ENCODE data around the gene EFL1. TPM values are rescaled to one million over a fixed set of nuclear protein-coding genes. Genes with fewer than 3 reads are reported as not detected.
"Not testable (repeated sequence)": the region's sequence is repeated elsewhere in the genome, so short reads cannot be mapped to it uniquely, and the experiment has no call there.

The EFL1 gene
- total and polyA plus RNA-seq, 3 experiments from 2014 or later, result 18.3 to 22.2 (median 22.1) TPM

DNA sequence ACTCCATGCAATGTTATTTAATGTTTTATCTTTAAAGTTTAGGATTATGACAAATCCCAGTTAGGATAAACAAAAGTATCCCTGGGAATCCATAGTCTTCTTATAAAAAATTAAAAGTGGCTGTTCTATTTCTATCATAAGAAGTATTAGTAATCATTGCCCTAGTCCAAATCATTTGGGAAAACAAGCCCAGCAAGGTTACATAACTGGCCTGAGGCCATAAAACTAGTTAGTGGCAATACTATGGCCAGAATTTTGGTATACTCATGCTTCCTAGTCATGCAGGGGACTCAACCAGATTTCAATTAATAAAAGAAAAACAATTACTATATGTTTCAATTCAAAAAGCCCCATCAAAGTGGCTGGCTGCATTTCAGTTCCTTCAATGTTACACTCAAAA is 50.3 kb downstream of the EFL1 start:
- H3K27ac Mint-ChIP-seq; H3K4me1 Mint-ChIP-seq; H3K4me3 Mint-ChIP-seq; H3K36me3 ChIP-seq (ENCODE audit: insufficient read depth, low read length); POLR2A ChIA-PET; H3K27ac ChIP-seq (ENCODE audit: low read depth, low read length); H3K27me3 ChIP-seq (ENCODE audit: insufficient read depth, low read length, poor library complexity, severe bottlenecking); H3K9me3 Mint-ChIP-seq; H3K27me3 Mint-ChIP-seq; H3K4me1 ChIP-seq (ENCODE audit: insufficient read depth, low read length); H3K9me3 ChIP-seq (ENCODE audit: low read length); H3K4me3 ChIP-seq (ENCODE audit: low read length); CTCF ChIA-PET; DNase-seq: not testable (repeated sequence)
- H3K36me3 Mint-ChIP-seq, result peaks cover 7 to 70% (median 14%) of the 10 kb centered on the region in 3 donors

DNA sequence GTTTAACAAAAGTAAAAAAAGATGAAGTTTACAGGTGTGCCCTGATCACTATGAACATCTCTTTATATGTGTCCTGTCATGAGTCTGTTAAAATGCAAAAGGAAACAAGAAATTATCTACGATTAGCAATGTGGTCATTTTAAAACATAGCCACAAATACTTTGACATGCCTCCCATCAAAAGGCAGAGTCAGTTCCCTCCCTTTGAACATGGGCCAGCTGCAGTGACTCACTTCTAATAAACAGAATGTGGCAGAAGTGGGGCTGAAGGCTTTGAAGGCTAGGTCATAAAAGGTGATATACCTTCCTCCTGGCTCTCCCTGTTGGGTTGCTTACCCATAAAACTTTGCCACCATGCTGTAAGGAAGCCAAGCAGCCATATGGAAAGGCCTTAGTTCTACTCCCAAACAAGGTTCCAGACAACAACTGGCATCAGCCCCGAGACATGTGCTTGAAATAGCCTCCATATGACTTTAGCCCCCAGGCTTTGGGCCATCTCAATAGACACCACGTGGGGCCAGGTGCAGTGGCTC is 52.4 kb downstream of the EFL1 start:
- H3K9me3 ChIP-seq (ENCODE audit: low read length); H3K9me3 Mint-ChIP-seq; H3K27ac Mint-ChIP-seq; H3K36me3 ChIP-seq (ENCODE audit: insufficient read depth, low read length); H3K27me3 Mint-ChIP-seq; H3K27ac ChIP-seq (ENCODE audit: low read depth, low read length); H3K4me1 Mint-ChIP-seq; H3K27me3 ChIP-seq (ENCODE audit: insufficient read depth, low read length, poor library complexity, severe bottlenecking); DNase-seq; H3K4me1 ChIP-seq (ENCODE audit: insufficient read depth, low read length); H3K4me3 Mint-ChIP-seq; POLR2A ChIA-PET; H3K4me3 ChIP-seq (ENCODE audit: low read length): not testable (repeated sequence)
- peaks cover 7 to 65% (median 17%) of the 10 kb centered on the region in 3 donors for H3K36me3 Mint-ChIP-seq
- CTCF ChIA-PET, result interaction anchor here (0.9 kb wide), 1 partner anchor 11 kb away, joined by 5 read pairs; no protein-coding TSS in a partner anchor

DNA sequence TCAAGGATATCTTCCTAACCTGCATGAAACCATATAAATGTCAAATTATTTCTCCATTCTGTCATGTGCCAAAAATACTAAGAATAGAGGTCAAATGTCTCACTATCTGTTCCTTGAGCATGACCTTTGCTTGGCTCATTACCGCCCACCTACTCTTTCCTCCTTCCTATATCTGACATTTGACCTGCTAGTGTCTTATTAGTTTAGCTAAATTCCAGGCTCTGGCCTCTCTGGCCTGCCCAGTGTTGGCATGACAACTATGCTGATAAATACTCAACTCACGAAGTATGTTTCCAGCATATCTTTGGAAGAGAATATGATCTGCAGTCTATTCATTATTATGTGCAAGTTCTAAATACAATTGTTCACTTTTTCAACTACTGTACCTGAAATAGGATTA is 58.0 kb downstream of the EFL1 start:
- H3K4me1 ChIP-seq (ENCODE audit: insufficient read depth, low read length); H3K9me3 Mint-ChIP-seq; H3K4me3 ChIP-seq (ENCODE audit: low read length); H3K9me3 ChIP-seq (ENCODE audit: low read length); H3K4me1 Mint-ChIP-seq; H3K27ac ChIP-seq (ENCODE audit: low read depth, low read length); CTCF ChIA-PET; H3K4me3 Mint-ChIP-seq; H3K36me3 ChIP-seq (ENCODE audit: insufficient read depth, low read length); POLR2A ChIA-PET; DNase-seq; H3K27me3 ChIP-seq (ENCODE audit: insufficient read depth, low read length, poor library complexity, severe bottlenecking); H3K27ac Mint-ChIP-seq; H3K27me3 Mint-ChIP-seq: not testable (repeated sequence)
- H3K36me3 Mint-ChIP-seq, result peaks cover 4 to 37% (median 7%) of the 10 kb centered on the region in 3 donors

DNA sequence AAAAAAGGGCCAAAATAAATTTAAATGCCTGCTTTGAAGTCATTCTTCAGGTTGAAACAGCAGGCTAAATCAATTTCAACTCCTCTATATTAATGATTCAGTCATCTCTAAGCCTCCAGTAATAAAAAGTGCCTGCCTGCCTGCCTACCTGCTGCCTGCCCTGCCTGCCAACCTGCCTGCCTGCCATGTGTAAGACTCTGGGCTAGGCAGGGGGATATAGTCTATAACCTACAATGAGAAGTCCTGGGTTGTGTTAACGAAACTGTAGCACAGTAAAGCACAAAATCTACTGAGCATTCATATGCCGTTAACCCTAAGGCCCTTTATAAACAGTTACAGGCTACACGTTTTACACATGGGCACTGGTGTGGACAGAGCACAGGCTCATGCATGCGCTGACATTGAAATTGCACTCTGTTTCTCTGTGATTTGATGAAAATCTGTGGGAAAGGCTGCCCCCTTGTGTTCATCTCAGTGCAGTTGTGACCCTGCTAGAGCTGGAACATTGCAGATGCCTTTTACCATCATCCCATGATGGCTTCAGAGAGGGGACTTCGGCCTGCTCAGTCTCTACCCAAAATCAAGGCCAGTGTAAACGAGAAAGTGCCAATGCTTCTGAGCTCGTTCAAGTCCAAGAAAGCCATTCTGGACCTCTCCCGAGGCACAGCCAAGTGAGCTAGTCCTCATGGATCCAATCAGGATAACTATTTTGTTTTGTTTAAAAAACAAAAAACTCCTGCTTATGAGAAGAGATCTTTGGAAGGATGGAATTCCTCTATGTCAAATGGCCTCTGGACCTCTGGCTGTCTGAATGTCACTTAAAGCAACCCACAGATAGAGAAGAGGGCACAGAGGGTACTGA is 64.6 kb downstream of the EFL1 start:
- Histone ChIP-seq H3K27me3 (ENCODE audit: insufficient read depth, low read length, poor library complexity, severe bottlenecking) (no peaks in the 10 kb centered on the region), H3K4me3 (ENCODE audit: low read length) (no peak overlapping the region), H3K27ac (ENCODE audit: low read depth, low read length) (no peak overlapping the region), H3K36me3 (ENCODE audit: insufficient read depth, low read length) (no peaks in the 10 kb centered on the region), H3K4me1 (ENCODE audit: insufficient read depth, low read length) (no peaks in the 10 kb centered on the region), H3K9me3 (ENCODE audit: low read length) (no peaks in the 10 kb centered on the region)
- H3K9me3 Mint-ChIP-seq, result no peaks in the 10 kb centered on the region
- no peaks in the 10 kb centered on the region for H3K27me3 Mint-ChIP-seq
- H3K36me3 Mint-ChIP-seq, result peaks cover 0 to 16% (median 4%) of the 10 kb centered on the region in 3 donors
- H3K4me3 Mint-ChIP-seq, result no peak overlapping the region
- POLR2A ChIA-PET, result no interaction called here
- H3K4me1 Mint-ChIP-seq, result peaks cover 0 to 6% (median 3%) of the 10 kb centered on the region in 3 donors
- CTCF ChIA-PET, result interaction anchor here (0.8 to 1.1 kb wide), 3 partner anchors 10 to 90 kb away, joined by 3 read pairs; no protein-coding TSS in a partner anchor
- DNase-seq, result peak; percentile 17 to 51 (median 25)
- H3K27ac Mint-ChIP-seq, result peak overlapping the region in 3 of 8 donors; percentile 12 to 81 (median 15)

DNA sequence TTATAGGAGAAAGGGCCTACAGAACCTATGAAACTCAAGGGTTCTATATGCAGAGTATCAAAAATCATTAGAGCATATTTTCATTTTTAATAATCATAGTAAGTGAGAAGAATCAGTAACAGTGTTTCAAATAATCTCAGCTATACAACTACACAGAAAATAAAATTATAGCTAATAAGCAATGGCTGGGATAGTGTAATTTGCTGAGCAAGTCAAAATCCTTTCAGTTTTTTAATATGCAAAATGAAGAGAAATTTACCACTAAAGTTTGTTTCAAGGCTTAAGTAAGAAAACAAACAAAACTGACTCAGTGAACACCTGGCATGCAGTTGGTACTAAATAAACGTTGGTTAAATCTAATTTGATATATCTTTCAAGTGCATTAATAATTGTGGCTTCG is 66.2 kb downstream of the EFL1 start:
- Mint-ChIP-seq H3K36me3 (peaks cover 0 to 18% (median 0%) of the 10 kb centered on the region in 3 donors), H3K27ac (no peak overlapping the region), H3K4me1 (peaks cover 0 to 6% (median 3%) of the 10 kb centered on the region in 3 donors), H3K4me3 (no peak overlapping the region), H3K9me3 (no peaks in the 10 kb centered on the region), H3K27me3 (no peaks in the 10 kb centered on the region)
- H3K4me1 ChIP-seq (ENCODE audit: insufficient read depth, low read length), result no peaks in the 10 kb centered on the region
- no peak overlapping the region for H3K4me3 ChIP-seq (ENCODE audit: low read length)
- H3K27ac ChIP-seq (ENCODE audit: low read depth, low read length), result no peak overlapping the region
- no peaks in the 10 kb centered on the region for H3K36me3 ChIP-seq (ENCODE audit: insufficient read depth, low read length)
- CTCF ChIA-PET, result interaction anchor here (0.7 to 1.6 kb wide), 2 partner anchors 93 to 786 kb away, joined by 3 to 6 read pairs; no protein-coding TSS in a partner anchor
- DNase-seq, result no peak
- no peaks in the 10 kb centered on the region for H3K9me3 ChIP-seq (ENCODE audit: low read length)
- POLR2A ChIA-PET, result no interaction called here
- no peaks in the 10 kb centered on the region for H3K27me3 ChIP-seq (ENCODE audit: insufficient read depth, low read length, poor library complexity, severe bottlenecking)

DNA sequence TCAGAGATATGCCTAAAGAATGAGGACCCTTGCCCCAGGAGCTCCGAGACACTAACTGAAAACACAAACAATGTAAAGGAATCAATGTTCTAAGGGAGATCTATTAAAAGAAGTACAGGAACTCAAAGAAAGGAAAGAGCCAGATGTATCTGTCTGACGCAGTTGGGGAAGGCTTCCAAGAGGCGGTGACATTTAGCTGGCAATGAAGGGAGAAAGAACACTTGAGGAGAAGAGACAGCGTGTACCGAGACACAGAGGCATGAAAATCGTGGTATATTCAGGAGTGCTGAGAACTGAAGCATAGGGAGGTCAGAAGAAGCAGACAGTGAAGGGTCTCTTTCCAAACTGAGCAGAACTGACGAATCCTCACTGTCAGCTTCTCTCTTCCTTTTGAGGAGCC is 66.7 kb downstream of the EFL1 start:
- H3K4me3 ChIP-seq (ENCODE audit: low read length); DNase-seq; POLR2A ChIA-PET; H3K27ac Mint-ChIP-seq; H3K4me1 Mint-ChIP-seq; H3K27ac ChIP-seq (ENCODE audit: low read depth, low read length); H3K4me1 ChIP-seq (ENCODE audit: insufficient read depth, low read length); H3K9me3 Mint-ChIP-seq; H3K27me3 Mint-ChIP-seq; H3K27me3 ChIP-seq (ENCODE audit: insufficient read depth, low read length, poor library complexity, severe bottlenecking); H3K36me3 ChIP-seq (ENCODE audit: insufficient read depth, low read length); H3K4me3 Mint-ChIP-seq; H3K9me3 ChIP-seq (ENCODE audit: low read length): not testable (repeated sequence)
- CTCF ChIA-PET, result interaction anchor here (0.7 to 1.6 kb wide), 2 partner anchors 93 to 785 kb away, joined by 3 to 6 read pairs; no protein-coding TSS in a partner anchor
- peaks cover 0 to 19% (median 0%) of the 10 kb centered on the region in 3 donors for H3K36me3 Mint-ChIP-seq

DNA sequence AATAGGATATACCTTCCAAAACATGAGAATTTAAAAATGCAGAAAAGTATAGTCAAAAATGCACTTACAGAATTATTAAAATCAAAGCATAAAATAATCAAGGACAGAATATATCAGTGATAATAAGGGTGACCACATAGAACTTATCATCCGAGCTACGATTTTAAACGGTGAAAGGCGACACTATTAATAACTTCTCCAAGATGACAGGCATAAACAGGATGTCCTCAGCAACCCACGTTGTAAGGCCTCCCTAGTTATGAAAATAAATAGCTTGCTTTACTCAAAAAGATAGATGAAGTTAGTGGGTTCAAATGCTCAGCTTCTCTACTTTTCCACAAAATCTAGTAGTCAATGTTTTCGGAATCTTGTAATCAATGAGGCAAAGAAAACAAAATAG is 68.0 kb downstream of the EFL1 start:
- H3K4me3 Mint-ChIP-seq; DNase-seq; H3K4me1 ChIP-seq (ENCODE audit: insufficient read depth, low read length); H3K27me3 ChIP-seq (ENCODE audit: insufficient read depth, low read length, poor library complexity, severe bottlenecking); POLR2A ChIA-PET; H3K4me3 ChIP-seq (ENCODE audit: low read length); H3K4me1 Mint-ChIP-seq; H3K27me3 Mint-ChIP-seq; H3K9me3 Mint-ChIP-seq; H3K36me3 ChIP-seq (ENCODE audit: insufficient read depth, low read length); H3K9me3 ChIP-seq (ENCODE audit: low read length); H3K27ac ChIP-seq (ENCODE audit: low read depth, low read length): not testable (repeated sequence)
- H3K36me3 Mint-ChIP-seq, result peaks cover 0 to 22% (median 4%) of the 10 kb centered on the region in 3 donors
- peak overlapping the region in 1 of 8 donors; percentile 69 for H3K27ac Mint-ChIP-seq
- CTCF ChIA-PET, result interaction anchor here (1.0 kb wide), 1 partner anchor 713 kb away, joined by 3 read pairs; no protein-coding TSS in a partner anchor

DNA sequence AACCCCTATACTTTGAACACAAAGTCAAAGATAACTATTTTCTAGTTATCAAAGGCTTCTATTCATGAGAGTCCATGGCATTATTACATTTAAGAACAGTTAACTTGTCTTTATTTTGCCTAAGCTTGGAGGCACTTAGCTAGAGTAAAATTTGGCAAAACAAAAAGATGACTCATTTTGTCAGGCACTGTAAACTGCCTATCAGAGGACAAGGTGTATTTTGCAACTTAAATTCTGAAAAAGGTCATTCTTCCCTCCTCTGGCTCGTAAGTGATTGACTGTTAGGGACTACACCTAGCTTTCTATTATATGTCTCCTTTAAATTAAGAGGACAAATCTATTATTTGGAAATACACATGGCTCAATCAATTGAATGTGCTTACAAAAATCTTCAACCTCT is 69.1 kb downstream of the EFL1 start:
- H3K27ac ChIP-seq (ENCODE audit: low read depth, low read length); CTCF ChIA-PET; H3K4me3 Mint-ChIP-seq; H3K27me3 ChIP-seq (ENCODE audit: insufficient read depth, low read length, poor library complexity, severe bottlenecking); H3K4me1 ChIP-seq (ENCODE audit: insufficient read depth, low read length); DNase-seq; H3K27me3 Mint-ChIP-seq; H3K27ac Mint-ChIP-seq; POLR2A ChIA-PET; H3K9me3 Mint-ChIP-seq; H3K36me3 ChIP-seq (ENCODE audit: insufficient read depth, low read length); H3K4me3 ChIP-seq (ENCODE audit: low read length); H3K4me1 Mint-ChIP-seq; H3K9me3 ChIP-seq (ENCODE audit: low read length): not testable (repeated sequence)
- peaks cover 0 to 24% (median 4%) of the 10 kb centered on the region in 3 donors for H3K36me3 Mint-ChIP-seq

Measured in CD8-positive, alpha-beta memory T cell (primary cell).